IMR-90 (cell line): ENCODE data around the gene PPFIA1. TPM values are rescaled to one million over a fixed set of nuclear protein-coding genes. Genes with fewer than 3 reads are reported as not detected.

Experiments used
- ATAC-seq: fragments of 200-7000 bp; cut with Tn5 transposase; 2 replicates; pipeline ENCODE4 v1.9.1; 2020; ENCODE audit warnings: low read depth, mild to moderate bottlenecking, moderate library complexity
- BruUV-seq: library from RNA; stranded (reverse); fragments of 400-500 nt; replicated peaks from 2 replicates; lab custom pipeline; 2021; lab: Mats Ljungman, UMichigan
- CTCF ChIA-PET: fragments of 300-600 bp; formaldehyde crosslinking; extraction: SDS; loops from one replicate; lab custom pipeline; 2021; ENCODE audit warnings: antibody characterized with exemption; lab: Yijun Ruan, JAX
- POLR2A ChIA-PET: fragments of 300-600 bp; sonication (Branson Sonifier 250); formaldehyde crosslinking; loops from one replicate; lab custom pipeline; 2022; ENCODE audit warnings: antibody characterized with exemption; ENCODE audit not compliant: unreplicated experiment; lab: Charles Lee
- DNase-seq: peaks from one replicate; pipeline ENCODE4 v3.0.0; 2013
- H2AFZ ChIP-seq: replicated peaks from 2 replicates; pipeline ENCODE3; 2013; ENCODE audit warnings: low read length, mild to moderate bottlenecking; ENCODE audit not compliant: poor library complexity
- H2AK5ac ChIP-seq: 2 replicates; pipeline ENCODE4 v1.6.1; 2013; ENCODE audit warnings: low read depth, low read length, inconsistent platforms
- H2AK9ac ChIP-seq: replicated peaks from 2 replicates; pipeline ENCODE3; 2013; ENCODE audit warnings: mild to moderate bottlenecking, low read depth, low read length, moderate library complexity; ENCODE audit not compliant: poor library complexity
- H2BK120ac ChIP-seq: 2 replicates; pipeline ENCODE4 v1.6.1; 2013; ENCODE audit warnings: low read depth, low read length, inconsistent platforms
- H2BK15ac ChIP-seq: 3 replicates; pipeline ENCODE4 v1.6.1; 2013; ENCODE audit warnings: low read depth, low read length, inconsistent platforms
- H2BK20ac ChIP-seq: 2 replicates; pipeline ENCODE4 v1.6.1; 2013; ENCODE audit warnings: low read depth, mild to moderate bottlenecking, inconsistent platforms, low read length, moderate library complexity
- H2BK5ac ChIP-seq: 2 replicates; pipeline ENCODE4 v1.6.1; 2013; ENCODE audit warnings: mild to moderate bottlenecking, low read depth, low read length, inconsistent platforms; ENCODE audit not compliant: poor library complexity, severe bottlenecking
- H3K14ac ChIP-seq: replicated peaks from 2 replicates; pipeline ENCODE4 v1.6.1; 2013; ENCODE audit warnings: low read depth, low read length, inconsistent platforms
- H3K18ac ChIP-seq: 2 replicates; pipeline ENCODE4 v1.6.1; 2013; ENCODE audit warnings: low read depth, low read length, control low read depth
- H3K23ac ChIP-seq: 2 replicates; pipeline ENCODE4 v1.6.1; 2013; ENCODE audit warnings: low read depth, low read length, inconsistent platforms
- H3K27ac ChIP-seq: 2 replicates; pipeline ENCODE4 v1.5.1; 2013; ENCODE audit warnings: mild to moderate bottlenecking, control low read depth, low read length; ENCODE audit not compliant: insufficient read depth
- H3K27me3 ChIP-seq: 2 replicates; pipeline ENCODE4 v1.6.1; 2013; ENCODE audit warnings: low read length; ENCODE audit not compliant: control insufficient read depth, insufficient read depth
- H3K36me3 ChIP-seq: 2 replicates; pipeline ENCODE4 v1.6.1; 2013; ENCODE audit warnings: low read length, mixed read lengths; ENCODE audit not compliant: control insufficient read depth, insufficient read depth
- H3K4ac ChIP-seq: 2 replicates; pipeline ENCODE4 v1.6.1; 2013; ENCODE audit warnings: low read depth, low read length, inconsistent platforms
- H3K4me1 ChIP-seq: 2 replicates; pipeline ENCODE4 v1.6.1; 2013; ENCODE audit warnings: low read length, mixed read lengths; ENCODE audit not compliant: control insufficient read depth, insufficient read depth
- H3K4me2 ChIP-seq: 2 replicates; pipeline ENCODE4 v1.6.1; 2013; ENCODE audit warnings: low read depth, mild to moderate bottlenecking, control low read depth, low read length, moderate library complexity
- H3K4me3 ChIP-seq: 2 replicates; pipeline ENCODE4 v1.5.1; 2013; ENCODE audit warnings: low read depth, mild to moderate bottlenecking, control low read depth, low read length, moderate library complexity; ENCODE audit not compliant: insufficient read depth
- H3K56ac ChIP-seq: 2 replicates; pipeline ENCODE4 v1.6.1; 2013; ENCODE audit warnings: low read length, inconsistent platforms; ENCODE audit not compliant: insufficient read depth; ENCODE audit errors: extremely low read depth
- H3K79me1 ChIP-seq, 2 experiments: 2 replicates each; pipeline ENCODE4 v1.6.1; 2013; ENCODE audit warnings: low read length in 2 of 2, inconsistent platforms in 1 of 2, low read depth in 1 of 2
- H3K9ac ChIP-seq: 2 replicates; pipeline ENCODE4 v1.6.1; 2013; ENCODE audit warnings: low read depth, low read length, control low read depth
- H3K9me1 ChIP-seq: 2 replicates; pipeline ENCODE4 v1.6.1; 2013; ENCODE audit warnings: low read length, inconsistent platforms; ENCODE audit not compliant: insufficient read depth
- H3K9me3 ChIP-seq: 2 replicates; pipeline ENCODE4 v1.6.1; 2013; ENCODE audit warnings: low read length; ENCODE audit not compliant: control insufficient read depth, insufficient read depth
- H4K20me1 ChIP-seq: 2 replicates; pipeline ENCODE4 v1.6.1; 2013; ENCODE audit warnings: low read length, inconsistent platforms; ENCODE audit not compliant: insufficient read depth
- H4K5ac ChIP-seq: 2 replicates; pipeline ENCODE4 v1.6.1; 2013; ENCODE audit warnings: mild to moderate bottlenecking, low read depth, low read length, control low read depth
- H4K8ac ChIP-seq, 2 experiments: 2 replicates each; pipeline ENCODE4 v1.6.1; 2013; ENCODE audit warnings: low read depth in 2 of 2, low read length in 2 of 2, control low read depth in 1 of 2, inconsistent platforms in 1 of 2
- H4K91ac ChIP-seq: 2 replicates; pipeline ENCODE4 v1.6.1; 2013; ENCODE audit warnings: low read depth, low read length, inconsistent platforms; ENCODE audit not compliant: insufficient read depth
- CEBPB ChIP-seq: IDR thresholded peaks from 2 replicates; pipeline ENCODE4 v1.6.1; 2012; ENCODE audit warnings: low read depth, low read length, improper control_type of control experiment
- FOS ChIP-seq: fragments of 150-350 bp; IDR thresholded peaks from 2 replicates; pipeline ENCODE4 v1.6.1; 2016; ENCODE audit warnings: low read depth, low read length
- MXI1 ChIP-seq: IDR thresholded peaks from 2 replicates; pipeline ENCODE4 v1.6.1; 2012; ENCODE audit warnings: low read depth, mild to moderate bottlenecking, low read length, moderate library complexity, borderline replicate concordance
- RAD21 ChIP-seq: IDR thresholded peaks from 2 replicates; pipeline ENCODE4 v1.6.1; 2012; ENCODE audit warnings: low read length, improper control_type of control experiment
- RCOR1 ChIP-seq: IDR thresholded peaks from 2 replicates; pipeline ENCODE4 v1.6.1; 2012; ENCODE audit warnings: mild to moderate bottlenecking, low read length, improper control_type of control experiment; ENCODE audit not compliant: insufficient replicate concordance
- WGBS, 2 experiments: methylation state at CpG; one replicate each; pipeline versions ENCODE4 v1.1.5 to v1.1.7; 2013; ENCODE audit warnings: missing lambda C conversion rate in 2 of 2; ENCODE audit not compliant: insufficient read length in 1 of 2; ENCODE audit errors: extremely low coverage in 2 of 2; 5-methylcytosine and 5-hydroxymethylcytosine counted together
- dilution Hi-C: fragments of 300-500 bp; cut with HindIII; formaldehyde crosslinking; loops from one replicate; pipeline ENCODE4 v1.14.3; 2018; ENCODE audit warnings: low sequenced_read_pairs; ENCODE audit not compliant: unreplicated experiment
- in situ Hi-C: fragments of 300-500 bp; cut with MboI; formaldehyde crosslinking; loops from 3 replicates; pipeline ENCODE4 v1.14.3; 2019; ENCODE audit warnings: low sequenced_read_pairs, inconsistent platforms, mixed read lengths
- intact Hi-C: fragments of 100-400 bp; cut with micrococcal nuclease; formaldehyde crosslinking; loops from 2 replicates; pipeline ENCODE4 v1.10.0; 2022
- polyA plus RNA-seq, 3 experiments: library from polyadenylated mRNA; depleted of rRNA; stranded (reverse); fragments of >200 nt; gene quantifications; 2 replicates each; pipeline ENCODE4 v1.2.3, GENCODE V29; 2012; ENCODE audit warnings: low replicate concordance in 1 of 3
- total RNA-seq: library from RNA; depleted of rRNA; stranded (reverse); fragments of >200 nt; gene quantifications from 2 replicates; pipeline ENCODE4 v1.2.3, GENCODE V29; 2012

PPFIA1 gene
- total and polyA plus RNA-seq, 2 of the 4 experiments (the other 2 are of a cell fraction): 25.6 to 37.2 TPM

DNA sequence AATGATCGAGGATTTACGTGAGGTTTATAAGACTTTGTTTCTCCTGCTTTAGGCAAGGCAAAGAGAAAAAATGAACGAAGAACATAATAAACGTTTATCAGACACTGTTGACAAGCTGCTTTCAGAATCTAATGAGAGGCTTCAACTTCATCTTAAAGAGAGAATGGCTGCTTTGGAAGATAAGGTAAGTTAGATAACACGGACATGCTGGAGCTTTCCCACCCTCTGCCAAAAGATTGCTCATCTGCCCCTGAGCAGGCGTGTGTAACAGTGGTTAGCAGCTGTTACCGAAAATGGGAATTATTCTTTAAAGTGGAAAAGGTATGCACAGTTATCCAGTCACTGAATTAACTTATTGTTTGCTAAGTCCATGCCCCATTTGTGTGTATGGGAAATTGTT is 65.0 kb downstream of the PPFIA1 start:
- no peak overlapping the region for H2BK20ac ChIP-seq
- no peak overlapping the region for H4K8ac ChIP-seq
- H3K14ac ChIP-seq: no peak overlapping the region
- BruUV-seq: no TSS peak
- no peak overlapping the region for H3K4ac ChIP-seq
- H3K27me3 ChIP-seq: no peaks in the 10 kb centered on the region
- H3K9ac ChIP-seq: no peak overlapping the region
- H2AK9ac ChIP-seq: no peak overlapping the region
- peaks cover 9 to 20% of the 10 kb centered on the region in 2 experiments; a peak in 3 of 4 replicates for H3K79me1 ChIP-seq
- H3K4me3 ChIP-seq: no peak overlapping the region
- no peak overlapping the region for H2BK5ac ChIP-seq
- H3K56ac ChIP-seq: no peak overlapping the region
- in situ Hi-C loops (no loop called here), dilution Hi-C loops (no loop called here), intact Hi-C loops (no loop called here)
- POLR2A ChIA-PET: no interaction called here
- TF ChIP-seq CEBPB (no peak), FOS (no peak), RCOR1 (no peak), RAD21 (no peak), MXI1 (no peak)
- no peak overlapping the region for H3K23ac ChIP-seq
- H3K18ac ChIP-seq: no peak overlapping the region
- no peak overlapping the region for H2AK5ac ChIP-seq
- no peak overlapping the region for H4K5ac ChIP-seq
- H4K20me1 ChIP-seq: 0 out of 2 replicates have a peak, but pooled peaks cover 6% of the 10 kb centered on the region
- no CpG with 5 or more reads among the region's 7 CpGs for WGBS, 2 experiments
- H3K4me2 ChIP-seq: no peak overlapping the region
- peaks cover 8% of the 10 kb centered on the region for H3K4me1 ChIP-seq
- H2BK120ac ChIP-seq: no peak overlapping the region
- CTCF ChIA-PET: no interaction called here
- no peak for DNase-seq
- no peaks in the 10 kb centered on the region for H3K9me3 ChIP-seq
- H4K91ac ChIP-seq: no peak overlapping the region
- peaks cover 13% of the 10 kb centered on the region for H3K9me1 ChIP-seq
- H3K27ac ChIP-seq: no peak overlapping the region
- H2BK15ac ChIP-seq: no peak overlapping the region
- H2AFZ ChIP-seq: no peak overlapping the region
- H3K36me3 ChIP-seq: peaks cover 55% of the 10 kb centered on the region
- no peak for ATAC-seq
